Smooth muscle cell (in vitro differentiated cells): ENCODE data around the gene COPS7A. TPM values are rescaled to one million over a fixed set of nuclear protein-coding genes. Genes with fewer than 3 reads are reported as not detected.
"Not testable (repeated sequence)": the region's sequence is repeated elsewhere in the genome, so short reads cannot be mapped to it uniquely, and the experiment has no call there.

ENCODE experiments used
- DNase-seq: peaks from one replicate; lab custom pipeline; 2025; ENCODE audit not compliant: unreplicated experiment; lab: John Stamatoyannopoulos, UW
- H2AFZ ChIP-seq: fragments of 200-600 bp; sonication (generic); 2 replicates; pipeline ENCODE4 v1.6.0; 2016; ENCODE audit warnings: antibody characterized with exemption, low read depth, mild to moderate bottlenecking
- H3F3A ChIP-seq: fragments of 200-600 bp; sonication (generic); 2 replicates; pipeline ENCODE4 v1.6.0; 2017; ENCODE audit warnings: antibody characterized with exemption, low read depth
- H3K27ac ChIP-seq: fragments of 200-600 bp; sonication (generic); 2 replicates; pipeline ENCODE4 v1.5.1; 2016; ENCODE audit warnings: low read depth, mild to moderate bottlenecking
- H3K27me3 ChIP-seq: fragments of 200-600 bp; sonication (generic); 2 replicates; pipeline ENCODE4 v1.6.1; 2016; ENCODE audit warnings: low read depth, mild to moderate bottlenecking
- H3K36me3 ChIP-seq: fragments of 200-600 bp; sonication (generic); 2 replicates; pipeline ENCODE4 v1.5.1; 2016; ENCODE audit warnings: low read depth
- H3K4me1 ChIP-seq: fragments of 200-600 bp; sonication (generic); 2 replicates; pipeline ENCODE4 v1.5.1; 2016; ENCODE audit warnings: low read depth
- H3K4me2 ChIP-seq: fragments of 200-600 bp; sonication (generic); 2 replicates; pipeline ENCODE4 v1.6.0; 2016; ENCODE audit warnings: mild to moderate bottlenecking
- H3K4me3 ChIP-seq: fragments of 200-600 bp; sonication (generic); 2 replicates; pipeline ENCODE4 v1.5.1; 2016; ENCODE audit warnings: mild to moderate bottlenecking
- H3K79me2 ChIP-seq: fragments of 200-600 bp; sonication (generic); 2 replicates; pipeline ENCODE4 v1.6.0; 2016; ENCODE audit warnings: low read depth, mild to moderate bottlenecking
- H3K9ac ChIP-seq: fragments of 200-600 bp; sonication (generic); 2 replicates; pipeline ENCODE4 v1.6.0; 2016; ENCODE audit warnings: low read depth
- H3K9me3 ChIP-seq: fragments of 200-600 bp; sonication (generic); replicated peaks from 2 replicates; pipeline ENCODE4 v1.5.1; 2016; ENCODE audit warnings: low read depth
- H4K20me1 ChIP-seq: fragments of 200-600 bp; sonication (generic); 2 replicates; pipeline ENCODE4 v1.6.0; 2016; ENCODE audit warnings: low read depth
- CTCF ChIP-seq: fragments of 200-600 bp; sonication (generic); IDR thresholded peaks from 2 replicates; pipeline ENCODE4 v1.5.1; 2017; ENCODE audit warnings: borderline replicate concordance, mild to moderate bottlenecking, antibody characterized with exemption; ENCODE audit not compliant: insufficient read depth, poor library complexity, severe bottlenecking
- WGBS: methylation state at CpG from one replicate; pipeline ENCODE4 v1.1.7; 2016; ENCODE audit warnings: low lambda C conversion rate; 5-methylcytosine and 5-hydroxymethylcytosine counted together
- polyA plus RNA-seq: library from polyadenylated mRNA; unstranded; fragments of >200 nt; fragmentation: Nextera tagmentation; extraction: Ambion mirVana; gene quantifications from 2 replicates; pipeline ENCODE4 v1.2.1, GENCODE V29; 2016
- total RNA-seq: library from RNA; depleted of rRNA; stranded (reverse); fragments of >200 nt; gene quantifications from 2 replicates; pipeline ENCODE4 v1.2.3, GENCODE V29; 2014

COPS7A gene
- total and polyA plus RNA-seq, 2 experiments from 2014 or later = 56.6 to 105 TPM

- Histone ChIP-seq H3K27me3 (no peaks in the 10 kb centered on the region), H2AFZ (no peak overlapping the region), H3K79me2 (no peaks in the 10 kb centered on the region), H3K4me3 (no peak overlapping the region), H3K9ac (no peak overlapping the region), H3K36me3 (peaks cover 6% of the 10 kb centered on the region), H3K27ac (no peak overlapping the region), H3K4me1 (no peaks in the 10 kb centered on the region), H3F3A (peaks cover 9% of the 10 kb centered on the region), H3K4me2 (no peak overlapping the region), H4K20me1 (no peaks in the 10 kb centered on the region), H3K9me3 (no peaks in the 10 kb centered on the region)
- TF ChIP-seq CTCF = no peak
- WGBS = 97% methylated on average over 10 of the region's 10 CpGs
- no peak for DNase-seq
Measured at GRCh38 chr12:6734506-6735387, 10.9 kb downstream of the COPS7A start.

- Histone ChIP-seq H3K4me1 (no peaks in the 10 kb centered on the region), H2AFZ (no peak overlapping the region), H3K4me2 (no peak overlapping the region), H3K9me3 (no peaks in the 10 kb centered on the region), H3K9ac (no peak overlapping the region), H3K79me2 (no peaks in the 10 kb centered on the region), H3F3A (peaks cover 9% of the 10 kb centered on the region), H4K20me1 (no peaks in the 10 kb centered on the region), H3K27me3 (no peaks in the 10 kb centered on the region), H3K36me3 (no peaks in the 10 kb centered on the region), H3K27ac (no peak overlapping the region), H3K4me3 (no peak overlapping the region)
- DNase-seq = no peak
- WGBS = 50% methylated on average over 8 of the region's 8 CpGs
- TF ChIP-seq CTCF = peak; percentile 64
Measured at GRCh38 chr12:6735448-6736191, 11.8 kb downstream of the COPS7A start.

GRCh38 chr12:6736754-6737153 lies 12.9 kb downstream of the COPS7A start:
- DNase-seq = no peak
- H3K4me3 ChIP-seq = no peak overlapping the region
- H3K4me2 ChIP-seq = no peak overlapping the region
- peaks cover 9% of the 10 kb centered on the region for H3F3A ChIP-seq
- H3K4me1 ChIP-seq = no peaks in the 10 kb centered on the region
- H3K27ac ChIP-seq = no peak overlapping the region
- H2AFZ ChIP-seq = no peak overlapping the region
- WGBS = 98% methylated on average over 5 of the region's 5 CpGs
- H3K36me3 ChIP-seq = no peaks in the 10 kb centered on the region
- no peaks in the 10 kb centered on the region for H3K9me3 ChIP-seq
- H3K79me2 ChIP-seq = no peaks in the 10 kb centered on the region
- no peak overlapping the region for H3K9ac ChIP-seq
- H4K20me1 ChIP-seq = no peaks in the 10 kb centered on the region
- no peak for TF ChIP-seq CTCF
- no peaks in the 10 kb centered on the region for H3K27me3 ChIP-seq

- H2AFZ ChIP-seq, H3K36me3 ChIP-seq, H4K20me1 ChIP-seq, H3K4me1 ChIP-seq, H3K27me3 ChIP-seq, H3K9ac ChIP-seq, H3K27ac ChIP-seq, H3F3A ChIP-seq, H3K4me2 ChIP-seq, H3K9me3 ChIP-seq, DNase-seq, H3K4me3 ChIP-seq, H3K79me2 ChIP-seq: not testable (repeated sequence)
- 93% methylated on average over 12 of the region's 12 CpGs for WGBS
Measured at GRCh38 chr12:6742080-6742479, 18.2 kb downstream of the COPS7A start.
